ENCODE measurements around the gene CGN. TPM values are rescaled to one million over a fixed set of nuclear protein-coding genes. Genes with fewer than 3 reads are reported as not detected.

The CGN gene
- total and polyA plus RNA-seq, 2 donors (not counting 1 experiment from before 2014, with no cell fraction given): 0.22 to 0.81 TPM

- Histone ChIP-seq H3K4me1 (ENCODE audit: control insufficient read depth in 2 of 2, insufficient read depth in 2 of 2, low read length in 2 of 2) (no peaks in the 10 kb centered on the region), H3K4me2 (replicated peaks; ENCODE audit: low read depth, low read length, poor library complexity, severe bottlenecking) (no peak overlapping the region), H3K27ac (ENCODE audit: low read length in 2 of 2) (no peak overlapping the region), H3K79me2 (ENCODE audit: control insufficient read depth, insufficient read depth, low read length) (no peaks in the 10 kb centered on the region), H3K36me3 (replicated peaks in 1 of 2; ENCODE audit: control extremely low read depth in 1 of 2, control insufficient read depth in 1 of 2, extremely low read depth in 1 of 2, insufficient read depth in 2 of 2, low read length in 1 of 2) (no peaks in the 10 kb centered on the region), H4K20me1 (ENCODE audit: control insufficient read depth, insufficient read depth, low read length, poor library complexity, severe bottlenecking) (no peaks in the 10 kb centered on the region), H3K27me3 (replicated peaks in 1 of 4; ENCODE audit: control extremely low read depth in 1 of 4, control insufficient read depth in 3 of 4, insufficient read depth in 4 of 4, low read length in 3 of 4) (peaks cover 0 to 6% (median 0%) of the 10 kb centered on the region in 4 experiments), H3K9me3 (ENCODE audit: control extremely low read depth in 1 of 3, control insufficient read depth in 2 of 3, insufficient read depth in 1 of 3, low read length in 2 of 3) (no peaks in the 10 kb centered on the region), H2AFZ (ENCODE audit: insufficient read depth, low read depth, low read length, poor library complexity, severe bottlenecking) (no peak overlapping the region), H3K4me3 (ENCODE audit: control extremely low read depth in 1 of 5, extremely low read depth in 1 of 5, insufficient read depth in 1 of 5, low read depth in 2 of 5, low read length in 4 of 5) (no peak overlapping the region), H3K9ac (ENCODE audit: low read length) (no peak overlapping the region)
- no peak for ATAC-seq (ENCODE audit: low read depth)
- POLR2A ChIA-PET: no interaction called here
- Mint-ChIP-seq H3K4me3 (no peak overlapping the region), H3K27ac (no peak overlapping the region), H3K4me1 (no peaks in the 10 kb centered on the region), H3K9me3 (ENCODE audit: insufficient read depth) (no peaks in the 10 kb centered on the region), H3K27me3 (peaks cover 5% of the 10 kb centered on the region)
- no peak for TF ChIP-seq EZH2 (IDR thresholded peaks at IDR 0.05; ENCODE audit: borderline replicate concordance, insufficient read depth, low read depth, low read length, poor library complexity, severe bottlenecking)
- no peak for TF ChIP-seq CTCF (IDR thresholded peaks at IDR 0.05)
- CTCF ChIA-PET: no interaction called here
- 100% methylated on average over 2 of the region's 2 CpGs for WGBS (ENCODE audit: insufficient coverage)
- intact Hi-C loops (cut with micrococcal nuclease): no loop called here
- no peak for DNase-seq
Measured at GRCh38 chr1:151549199-151549598, 38.0 kb downstream of the CGN start.

GRCh38 chr1:151553659-151554058, 42.5 kb downstream of the CGN start:
- H3K4me3 Mint-ChIP-seq: no peak overlapping the region
- peaks cover 5% of the 10 kb centered on the region for H3K27me3 Mint-ChIP-seq
- DNase-seq (no peak), ATAC-seq (ENCODE audit: low read depth) (no peak)
- Histone ChIP-seq H2AFZ (ENCODE audit: insufficient read depth, low read depth, low read length, poor library complexity, severe bottlenecking) (no peak overlapping the region), H3K27ac (ENCODE audit: low read length in 2 of 2) (no peak overlapping the region), H3K27me3 (replicated peaks in 1 of 4; ENCODE audit: control extremely low read depth in 1 of 4, control insufficient read depth in 3 of 4, insufficient read depth in 4 of 4, low read length in 3 of 4) (no peaks in the 10 kb centered on the region), H4K20me1 (ENCODE audit: control insufficient read depth, insufficient read depth, low read length, poor library complexity, severe bottlenecking) (no peaks in the 10 kb centered on the region), H3K9me3 (ENCODE audit: control extremely low read depth in 1 of 3, control insufficient read depth in 2 of 3, insufficient read depth in 1 of 3, low read length in 2 of 3) (no peaks in the 10 kb centered on the region), H3K79me2 (ENCODE audit: control insufficient read depth, insufficient read depth, low read length) (no peaks in the 10 kb centered on the region), H3K4me1 (ENCODE audit: control insufficient read depth in 2 of 2, insufficient read depth in 2 of 2, low read length in 2 of 2) (no peaks in the 10 kb centered on the region), H3K4me3 (ENCODE audit: control extremely low read depth in 1 of 5, extremely low read depth in 1 of 5, insufficient read depth in 1 of 5, low read depth in 2 of 5, low read length in 4 of 5) (no peak overlapping the region), H3K9ac (ENCODE audit: low read length) (no peak overlapping the region), H3K36me3 (replicated peaks in 1 of 2; ENCODE audit: control extremely low read depth in 1 of 2, control insufficient read depth in 1 of 2, extremely low read depth in 1 of 2, insufficient read depth in 2 of 2, low read length in 1 of 2) (no peaks in the 10 kb centered on the region), H3K4me2 (replicated peaks; ENCODE audit: low read depth, low read length, poor library complexity, severe bottlenecking) (no peak overlapping the region)
- intact Hi-C loops (cut with micrococcal nuclease): no loop called here
- ChIA-PET POLR2A (no interaction called here), CTCF (no interaction called here)
- H3K9me3 Mint-ChIP-seq (ENCODE audit: insufficient read depth): no peaks in the 10 kb centered on the region
- WGBS (ENCODE audit: insufficient coverage): 100% methylated on average over 1 of the region's 4 CpGs
- H3K27ac Mint-ChIP-seq: no peak overlapping the region
- H3K4me1 Mint-ChIP-seq: no peaks in the 10 kb centered on the region
- TF ChIP-seq EZH2 (IDR thresholded peaks at IDR 0.05; ENCODE audit: borderline replicate concordance, insufficient read depth, low read depth, low read length, poor library complexity, severe bottlenecking) (no peak), CTCF (IDR thresholded peaks at IDR 0.05) (no peak)
